H1 (cell line): ENCODE results near the gene VAPB. TPM values are rescaled to one million over a fixed set of nuclear protein-coding genes. Genes with fewer than 3 reads are reported as not detected.

ENCODE experiments used
- CTCF ChIA-PET: fragments of 300-600 bp; sonication (Branson Sonifier 250); formaldehyde crosslinking; loops from one replicate; lab custom pipeline; 2021; ENCODE audit not compliant: partially characterized antibody; lab: Charles Lee
- POLR2A ChIA-PET: fragments of 300-600 bp; sonication (Branson Sonifier 250); formaldehyde crosslinking; loops from one replicate; lab custom pipeline; 2021; ENCODE audit warnings: inconsistent platforms; ENCODE audit not compliant: partially characterized antibody; lab: Charles Lee
- DNase-seq, 2 experiments: peaks; one replicate each; pipeline versions ENCODE4 v3.0.0 to v3.0.0-alpha.2; 2010 to 2022; ENCODE audit warnings: low spot score in 2 of 2, low read depth in 1 of 2, mixed read lengths in 1 of 2
- FAIRE-seq: peaks from 2 replicates; lab custom pipeline; 2011; peaks lifted over from hg19 to GRCh38; lab: Jason Lieb, UNC
- H2AFZ ChIP-seq: 2 replicates; pipeline ENCODE4 v1.8.1; 2012; ENCODE audit warnings: low read length, inconsistent platforms
- H2AK5ac ChIP-seq: 2 replicates; pipeline ENCODE4 v1.6.1; 2013; ENCODE audit warnings: low read depth, low read length
- H2BK120ac ChIP-seq: replicated peaks from 2 replicates; pipeline ENCODE3; 2013; ENCODE audit warnings: low read depth, low read length, inconsistent platforms
- H2BK12ac ChIP-seq: 2 replicates; pipeline ENCODE4 v1.6.1; 2013; ENCODE audit warnings: low read depth, low read length
- H2BK15ac ChIP-seq: 2 replicates; pipeline ENCODE4 v1.6.1; 2013; ENCODE audit warnings: low read length
- H2BK20ac ChIP-seq: 2 replicates; pipeline ENCODE4 v1.6.1; 2013; ENCODE audit warnings: low read length
- H2BK5ac ChIP-seq: 2 replicates; pipeline ENCODE4 v1.6.1; 2013; ENCODE audit warnings: low read depth, low read length
- H3K14ac ChIP-seq: 2 replicates; pipeline ENCODE4 v1.6.1; 2013; ENCODE audit warnings: inconsistent platforms; ENCODE audit not compliant: insufficient read length
- H3K18ac ChIP-seq: 2 replicates; pipeline ENCODE4 v1.6.1; 2013; ENCODE audit warnings: low read length; ENCODE audit errors: extremely low read depth
- H3K23ac ChIP-seq: 2 replicates; pipeline ENCODE4 v1.6.1; 2013; ENCODE audit warnings: inconsistent platforms; ENCODE audit not compliant: insufficient read length
- H3K23me2 ChIP-seq: 2 replicates; pipeline ENCODE4 v1.6.1; 2013; ENCODE audit warnings: low read depth, low read length
- H3K27ac ChIP-seq: 2 replicates; pipeline ENCODE4 v1.6.1; 2011; ENCODE audit warnings: low read depth, low read length, inconsistent platforms
- H3K27me3 ChIP-seq, 4 experiments: replicated peaks in 1 of 4; 1 replicate in 1 of 4; 2 replicates in 3 of 4; pipeline versions ENCODE4 v1.6.1 to v1.8.1; 2011 to 2013; ENCODE audit warnings: low read length in 3 of 4, mild to moderate bottlenecking in 3 of 4, inconsistent platforms in 2 of 4, mixed read lengths in 2 of 4, moderate library complexity in 1 of 4; ENCODE audit not compliant: control insufficient read depth in 3 of 4, insufficient read depth in 3 of 4; ENCODE audit errors: extremely low read depth in 1 of 4
- H3K36me3 ChIP-seq, 4 experiments: 2 replicates each; pipeline versions ENCODE4 v1.6.1 to v1.8.1; 2011 to 2013; ENCODE audit warnings: mild to moderate bottlenecking in 4 of 4, low read length in 3 of 4, moderate library complexity in 2 of 4, control low read depth in 1 of 4, inconsistent platforms in 1 of 4; ENCODE audit not compliant: insufficient read depth in 4 of 4, control insufficient read depth in 2 of 4
- H3K4ac ChIP-seq: replicated peaks from 2 replicates; pipeline ENCODE3; 2013; ENCODE audit warnings: low read length, low read depth, mixed read lengths, inconsistent platforms; ENCODE audit not compliant: insufficient read length
- H3K4me1 ChIP-seq, 4 experiments: replicated peaks in 1 of 4; 1 replicate in 1 of 4; 2 replicates in 3 of 4; pipeline versions ENCODE4 v1.6.1 to v1.8.1; 2011 to 2013; ENCODE audit warnings: low read length in 3 of 4, inconsistent platforms in 2 of 4, mixed read lengths in 1 of 4; ENCODE audit not compliant: insufficient read depth in 4 of 4, control insufficient read depth in 3 of 4
- H3K4me2 ChIP-seq, 2 experiments: 2 replicates each; pipeline versions ENCODE4 v1.6.1 to v1.8.1; 2011 to 2013; ENCODE audit warnings: low read depth in 2 of 2, low read length in 2 of 2, control low read depth in 1 of 2, inconsistent platforms in 1 of 2, mild to moderate bottlenecking in 1 of 2; ENCODE audit not compliant: insufficient read depth in 1 of 2
- H3K4me3 ChIP-seq, 4 experiments: fragments of 200-600, 300-600 bp in 1 of 4; sonication (generic), shearing (Covaris generic), sonication (Bioruptor Twin) in 1 of 4; 2 replicates each; pipeline versions ENCODE4 v1.5.1 to v1.8.1; 2011 to 2016; ENCODE audit warnings: low read length in 4 of 4, low read depth in 3 of 4, control low read depth in 2 of 4, inconsistent platforms in 2 of 4, mild to moderate bottlenecking in 2 of 4, mixed read lengths in 1 of 4, moderate library complexity in 1 of 4; ENCODE audit not compliant: insufficient read depth in 2 of 4; ENCODE audit errors: extremely low read depth in 1 of 4
- H3K56ac ChIP-seq: replicated peaks from 2 replicates; pipeline ENCODE3; 2013; ENCODE audit warnings: low read depth, mild to moderate bottlenecking, mixed read lengths, low read length, inconsistent platforms; ENCODE audit not compliant: insufficient read length
- H3K79me1 ChIP-seq: 2 replicates; pipeline ENCODE4 v1.6.1; 2013; ENCODE audit warnings: low read depth, low read length, control low read depth
- H3K79me2 ChIP-seq, 2 experiments: 2 replicates each; pipeline versions ENCODE4 v1.6.1 to v1.8.1; 2012 to 2013; ENCODE audit warnings: low read length in 2 of 2, mild to moderate bottlenecking in 2 of 2, inconsistent platforms in 1 of 2; ENCODE audit not compliant: insufficient read depth in 2 of 2, control insufficient read depth in 1 of 2
- H3K9ac ChIP-seq, 4 experiments: replicated peaks in 1 of 4; 1 replicate in 1 of 4; 2 replicates in 3 of 4; pipeline versions ENCODE4 v1.6.1 to v1.8.1; 2011 to 2013; ENCODE audit warnings: low read depth in 3 of 4, low read length in 3 of 4, control low read depth in 2 of 4, mild to moderate bottlenecking in 2 of 4, moderate library complexity in 2 of 4, inconsistent platforms in 1 of 4; ENCODE audit errors: extremely low read depth in 1 of 4
- H3K9me3 ChIP-seq, 2 experiments: 2 replicates each; pipeline versions ENCODE4 v1.6.1 to v1.8.1; 2012 to 2013; ENCODE audit warnings: mild to moderate bottlenecking in 2 of 2, moderate library complexity in 2 of 2, control low read depth in 1 of 2, inconsistent platforms in 1 of 2, low read depth in 1 of 2, low read length in 1 of 2, mixed read lengths in 1 of 2; ENCODE audit not compliant: insufficient read depth in 2 of 2
- H4K20me1 ChIP-seq, 2 experiments: replicated peaks in 1 of 2; 2 replicates each; pipeline versions ENCODE3 to v1.8.1; 2011 to 2013; ENCODE audit warnings: inconsistent platforms in 2 of 2, low read length in 2 of 2, mild to moderate bottlenecking in 1 of 2; ENCODE audit not compliant: insufficient read depth in 2 of 2, control insufficient read depth in 1 of 2
- H4K5ac ChIP-seq: 2 replicates; pipeline ENCODE4 v1.6.1; 2013; ENCODE audit warnings: low read length, low read depth, mixed read lengths, inconsistent platforms; ENCODE audit not compliant: insufficient read length
- H4K8ac ChIP-seq: 2 replicates; pipeline ENCODE4 v1.8.0; 2013; ENCODE audit warnings: mild to moderate bottlenecking, moderate library complexity, low read length, inconsistent platforms; ENCODE audit not compliant: insufficient read depth; ENCODE audit errors: extremely low read depth
- H4K91ac ChIP-seq: replicated peaks from 2 replicates; pipeline ENCODE3; 2013; ENCODE audit warnings: low read length, mixed read lengths, inconsistent platforms; ENCODE audit not compliant: insufficient read length
- ASH2L ChIP-seq: fragments of 200-600, 300-600 bp; sonication (generic); IDR thresholded peaks from one replicate; pipeline ENCODE4 v1.7.1; 2017; ENCODE audit warnings: low read length
- CHD1 ChIP-seq: IDR thresholded peaks from 2 replicates; pipeline ENCODE4 v1.6.1; 2012; ENCODE audit warnings: low read depth, low read length, improper control_type of control experiment
- EGR1 ChIP-seq: IDR thresholded peaks from 2 replicates; pipeline ENCODE4 v1.6.1; 2011; ENCODE audit warnings: low read depth, low read length, borderline replicate concordance
- EZH2 ChIP-seq: fragments of 200-600 bp; sonication (generic); IDR thresholded peaks from 2 replicates; pipeline ENCODE4 v1.7.1; 2012; ENCODE audit warnings: low read depth, mild to moderate bottlenecking, moderate library complexity, low read length, inconsistent platforms; ENCODE audit not compliant: severe bottlenecking
- KDM1A ChIP-seq: fragments of 200-600, 300-600 bp; sonication (generic); IDR thresholded peaks from 2 replicates; pipeline ENCODE4 v1.7.1; 2016; ENCODE audit warnings: mild to moderate bottlenecking, low read length, borderline replicate concordance
- NANOG ChIP-seq: IDR thresholded peaks from 2 replicates; pipeline ENCODE4 v1.6.1; 2011; ENCODE audit warnings: low read length, low read depth, mild to moderate bottlenecking, inconsistent platforms; ENCODE audit not compliant: insufficient read depth, poor library complexity, severe bottlenecking
- POLR2AphosphoS5 ChIP-seq: IDR thresholded peaks from 2 replicates; pipeline ENCODE4 v1.6.1; 2011; ENCODE audit warnings: low read depth, low read length
- RBBP5 ChIP-seq: IDR thresholded peaks from 2 replicates; pipeline ENCODE4 v1.7.1; 2012; ENCODE audit warnings: low read depth, mild to moderate bottlenecking, inconsistent platforms, low read length, moderate library complexity, borderline replicate concordance
- RXRA ChIP-seq: IDR thresholded peaks from 2 replicates; pipeline ENCODE4 v1.6.1; 2011; ENCODE audit warnings: low read depth, mild to moderate bottlenecking, low read length, moderate library complexity; ENCODE audit not compliant: insufficient read depth
- SIN3A ChIP-seq, 2 experiments: IDR thresholded peaks in 1 of 2; conservative IDR thresholded peaks in 1 of 2; 2 replicates each; pipeline ENCODE4 v1.6.1; 2011 to 2012; ENCODE audit warnings: low read length in 2 of 2, improper control_type of control experiment in 1 of 2, low read depth in 1 of 2, mild to moderate bottlenecking in 1 of 2
- SIX5 ChIP-seq: IDR thresholded peaks from 2 replicates; pipeline ENCODE4 v1.6.1; 2011; ENCODE audit warnings: mild to moderate bottlenecking, low read depth, low read length
- WGBS, 2 experiments: shearing (Covaris generic) in 1 of 2; methylation state at CpG; one replicate each; pipeline versions ENCODE4 v1.1.6 to v1.1.7; 2013 to 2015; ENCODE audit warnings: low lambda C conversion rate in 2 of 2, mixed read lengths in 2 of 2, inconsistent platforms in 1 of 2, low coverage in 1 of 2, missing lambda C conversion rate in 1 of 2; ENCODE audit not compliant: insufficient replicate concordance in 2 of 2, insufficient coverage in 1 of 2, insufficient read length in 1 of 2; ENCODE audit errors: extremely low coverage in 1 of 2, missing lambda C conversion rate in 1 of 2; 5-methylcytosine and 5-hydroxymethylcytosine counted together
- polyA plus RNA-seq, 7 experiments: library from polyadenylated mRNA; depleted of rRNA in 3 of 7; stranded (reverse) in 5 of 7; unstranded in 2 of 7; fragments of >200 nt in 5 of 7; fragments of 200-250 nt in 2 of 7; gene quantifications; 1 replicate in 5 of 7; 2 replicates in 1 of 7; 4 replicates in 1 of 7; pipeline versions ENCODE4 v1.2.1 to v1.2.3, GENCODE V29; 2011 to 2013; ENCODE audit warnings: missing spikeins in 2 of 7, mixed read lengths in 2 of 7
- total RNA-seq: library from RNA; stranded (reverse); fragmentation: NEBNext Ultra II Directional; extraction: Animal tissue kit (Norgen Biotek cat#: 25700); gene quantifications from 2 replicates; pipeline ENCODE4 v1.2.1, GENCODE V29; 2021

Gene VAPB
- total and polyA plus RNA-seq, 2 of the 8 experiments (the other 6 are each of a cell fraction or from before 2014, with no cell fraction given): 24.4 to 62.8 TPM

- Histone ChIP-seq H4K5ac (no peak overlapping the region), H3K4me2 (no peak overlapping the region), H2BK12ac (no peak overlapping the region), H3K79me2 (peaks cover 16 to 98% of the 10 kb centered on the region in 2 experiments), H4K91ac (no peak overlapping the region), H2BK5ac (no peak overlapping the region), H3K23ac (no peak overlapping the region), H3K14ac (no peak overlapping the region), H3K4ac (no peak overlapping the region), H2BK15ac (no peak overlapping the region), H3K4me3 (no peak overlapping the region), H3K23me2 (no peaks in the 10 kb centered on the region; the same call in 1 of the 2 replicates), H3K9me3 (no peaks in the 10 kb centered on the region), H3K79me1 (peaks cover 9% of the 10 kb centered on the region), H3K36me3 (no peaks in the 10 kb centered on the region), H3K27ac (no peak overlapping the region), H3K27me3 (no peaks in the 10 kb centered on the region), H2AK5ac (no peak overlapping the region), H3K4me1 (peaks cover 0 to 5% (median 3%) of the 10 kb centered on the region in 4 experiments; a peak in 3 of 7 replicates), H3K18ac (no peak overlapping the region), H2AFZ (no peak overlapping the region), H4K8ac (no peak overlapping the region), H2BK20ac (no peak overlapping the region), H3K9ac (no peak overlapping the region; a peak in 1 of 7 replicates), H3K56ac (no peak overlapping the region), H4K20me1 (peaks cover 2 to 5% of the 10 kb centered on the region in 2 experiments), H2BK120ac (no peak overlapping the region)
- ChIA-PET CTCF (no interaction called here), POLR2A (interaction anchor here (1.0 kb wide), 2 partner anchors 10 to 116 kb away, joined by 3 read pairs; no protein-coding TSS in a partner anchor)
- DNase-seq (no peak), FAIRE-seq (no peak)
- 86% methylated on average over 4 of the region's 4 CpGs; no CpG with 5 or more reads in 1 of the 2 experiments for WGBS, 2 experiments
- TF ChIP-seq EZH2 (no peak), RBBP5 (no peak), ASH2L (no peak), KDM1A (no peak), NANOG (no peak), RXRA (no peak), EGR1 (no peak), SIX5 (no peak), CHD1 (no peak), SIN3A (conservative IDR thresholded peaks at IDR 0.05 in 1 of 2, IDR thresholded peaks at IDR 0.05 in 1 of 2; ENCODE audit: low read depth in 1 of 2, low read length in 2 of 2) (no peak), POLR2AphosphoS5 (no peak)
Measured at GRCh38 chr20:58406422-58407001, 17.5 kb downstream of the VAPB start.
